HepG2 (cell line): ENCODE results near the gene TP73. TPM values are rescaled to one million over a fixed set of nuclear protein-coding genes. Genes with fewer than 3 reads are reported as not detected.

Experiments
- ATAC-seq: fragments of 200-7000 bp; cut with Tn5 transposase; 3 replicates; pipeline ENCODE4 v1.9.1; 2020; ENCODE audit warnings: mild to moderate bottlenecking, moderate library complexity
- BruUV-seq: library from RNA; stranded (reverse); fragments of 400-500 nt; replicated peaks from 2 replicates; lab custom pipeline; 2021; lab: Mats Ljungman, UMichigan
- CTCF ChIA-PET: fragments of 300-600 bp; formaldehyde crosslinking; extraction: SDS; loops from one replicate; lab custom pipeline; 2021; ENCODE audit warnings: low total read pairs, inconsistent platforms, low intra/inter-chr PET ratio; lab: Yijun Ruan, JAX
- POLR2A ChIA-PET: fragments of 350-600 bp; sonication (Branson Sonifier 250); formaldehyde crosslinking; loops from one replicate; lab custom pipeline; 2020; ENCODE audit warnings: antibody characterized with exemption, inconsistent platforms; lab: Yijun Ruan, JAX
- DNase-seq: peaks from one replicate; pipeline ENCODE4 v3.0.0-alpha.2; 2015; ENCODE audit warnings: low spot score
- FAIRE-seq: peaks from 3 replicates; lab custom pipeline; 2011; peaks lifted over from hg19 to GRCh38; lab: Jason Lieb, UNC
- H2AFZ ChIP-seq: one replicate; pipeline ENCODE4 v1.6.1; 2011; ENCODE audit warnings: low read length, inconsistent platforms
- H3K27ac ChIP-seq: fragments of 300-600 bp; 3 replicates; pipeline ENCODE4 v1.8.0; 2011; ENCODE audit warnings: mixed run types, mild to moderate bottlenecking, mixed read lengths, low read length, inconsistent platforms; ENCODE audit not compliant: insufficient read depth; ENCODE audit errors: extremely low read length
- H3K27me3 ChIP-seq, 2 experiments: fragments of 200-600 bp in 1 of 2; 2 replicates in 1 of 2; 3 replicates in 1 of 2; pipeline versions ENCODE4 v1.6.0 to v1.8.0; 2011; ENCODE audit warnings: low read length in 2 of 2, mild to moderate bottlenecking in 2 of 2, moderate library complexity in 2 of 2, inconsistent platforms in 1 of 2; ENCODE audit not compliant: insufficient read depth in 2 of 2, control insufficient read depth in 1 of 2
- H3K36me3 ChIP-seq, 2 experiments: fragments of 200-600 bp in 1 of 2; replicated peaks in 1 of 2; 2 replicates in 1 of 2; 3 replicates in 1 of 2; pipeline versions ENCODE4 v1.5.1 to v1.8.0; 2011; ENCODE audit warnings: low read length in 2 of 2, inconsistent platforms in 1 of 2; ENCODE audit not compliant: insufficient read depth in 2 of 2, control insufficient read depth in 1 of 2
- H3K4me1 ChIP-seq: 2 replicates; pipeline ENCODE4 v1.5.1; 2012; ENCODE audit warnings: low read length, inconsistent platforms; ENCODE audit not compliant: insufficient read depth
- H3K4me2 ChIP-seq: 2 replicates; pipeline ENCODE4 v1.6.0; 2011; ENCODE audit warnings: low read depth, low read length, inconsistent platforms
- H3K4me3 ChIP-seq, 3 experiments: fragments of 200-600 bp in 1 of 3; sonication (generic), shearing (Covaris generic) in 1 of 3; replicated peaks in 1 of 3; 2 replicates each; pipeline ENCODE4 v1.5.1; 2011 to 2016; ENCODE audit warnings: low read length in 3 of 3, inconsistent platforms in 2 of 3, low read depth in 2 of 3, mild to moderate bottlenecking in 2 of 3, control low read depth in 1 of 3, mixed read lengths in 1 of 3; ENCODE audit not compliant: insufficient read depth in 1 of 3
- H3K79me2 ChIP-seq: one replicate; pipeline ENCODE4 v1.6.1; 2011; ENCODE audit warnings: low read length, inconsistent platforms; ENCODE audit not compliant: insufficient read depth
- H3K9ac ChIP-seq: 2 replicates; pipeline ENCODE4 v1.6.0; 2011; ENCODE audit warnings: mild to moderate bottlenecking, low read depth, low read length, inconsistent platforms; ENCODE audit not compliant: insufficient read depth
- H3K9me3 ChIP-seq: 2 replicates; pipeline ENCODE4 v1.5.1; 2012; ENCODE audit warnings: mild to moderate bottlenecking, low read length
- H4K20me1 ChIP-seq: 2 replicates; pipeline ENCODE4 v1.6.0; 2011; ENCODE audit warnings: inconsistent platforms, mild to moderate bottlenecking, low read length, moderate library complexity; ENCODE audit not compliant: insufficient read depth
- AKNA ChIP-seq: sonication (generic); formaldehyde crosslinking; IDR thresholded peaks from 2 replicates; pipeline ENCODE4 v1.4.0; 2020; ENCODE audit warnings: missing genetic modification reagents, borderline replicate concordance
- BRF2 ChIP-seq: sonication (generic); formaldehyde crosslinking; IDR thresholded peaks from 2 replicates; pipeline ENCODE4 v1.8.1; 2022; ENCODE audit warnings: mild to moderate bottlenecking, missing genetic modification reagents
- ZNF501 ChIP-seq: sonication (generic); formaldehyde crosslinking; IDR thresholded peaks from 2 replicates; pipeline ENCODE4 v1.5.1; 2020; ENCODE audit warnings: mild to moderate bottlenecking, moderate library complexity, missing genetic modification reagents
- WGBS: methylation state at CpG from one replicate; pipeline ENCODE4 v1.1.6; 2017; ENCODE audit warnings: low lambda C conversion rate; 5-methylcytosine and 5-hydroxymethylcytosine counted together
- in situ Hi-C: cut with HindIII; loops from 2 replicates; pipeline ENCODE4 v1.10.0; 2017; ENCODE audit warnings: low pct_unique_long_range_greater_than_20kb; ENCODE audit not compliant: extremely low pct_ligation_motif_present
- intact Hi-C: fragments of 100-400 bp; cut with micrococcal nuclease; formaldehyde crosslinking; loops from one replicate; pipeline ENCODE4 v1.10.0; 2022; ENCODE audit not compliant: unreplicated experiment
- polyA plus RNA-seq, 8 experiments: library from polyadenylated mRNA; depleted of rRNA in 3 of 8; stranded (reverse) in 7 of 8; unstranded in 1 of 8; fragments of >200 nt; fragmentation: Illumina TruSeq in 4 of 8; extraction: Trizol in 4 of 8; gene quantifications; 2 replicates each; pipeline versions ENCODE4 v1.2.1 to v1.2.3, GENCODE V29; 2011 to 2016; ENCODE audit warnings: low read depth in 4 of 8, missing spikeins in 1 of 8, mixed read lengths in 1 of 8; ENCODE audit not compliant: insufficient read depth in 1 of 8
- total RNA-seq, 5 experiments: library from RNA; depleted of rRNA; stranded (reverse); fragments of >200 nt; fragmentation: Illumina TruSeq; extraction: Trizol; gene quantifications; 2 replicates each; pipeline ENCODE4 v1.2.3, GENCODE V29; 2016; ENCODE audit warnings: low read depth in 1 of 5
- TF ChIP-seq, protein P1 (sequence below): sonication (generic); formaldehyde crosslinking; IDR thresholded peaks from 2 replicates; pipeline ENCODE4 v1.5.0; 2020; ENCODE audit warnings: mild to moderate bottlenecking, missing genetic modification reagents, borderline replicate concordance

The TP73 gene
- total and polyA plus RNA-seq, 2 of the 13 experiments (the other 11 are each of a cell fraction or from before 2014, with no cell fraction given) = 0.49 to 1.1 TPM

DNA sequence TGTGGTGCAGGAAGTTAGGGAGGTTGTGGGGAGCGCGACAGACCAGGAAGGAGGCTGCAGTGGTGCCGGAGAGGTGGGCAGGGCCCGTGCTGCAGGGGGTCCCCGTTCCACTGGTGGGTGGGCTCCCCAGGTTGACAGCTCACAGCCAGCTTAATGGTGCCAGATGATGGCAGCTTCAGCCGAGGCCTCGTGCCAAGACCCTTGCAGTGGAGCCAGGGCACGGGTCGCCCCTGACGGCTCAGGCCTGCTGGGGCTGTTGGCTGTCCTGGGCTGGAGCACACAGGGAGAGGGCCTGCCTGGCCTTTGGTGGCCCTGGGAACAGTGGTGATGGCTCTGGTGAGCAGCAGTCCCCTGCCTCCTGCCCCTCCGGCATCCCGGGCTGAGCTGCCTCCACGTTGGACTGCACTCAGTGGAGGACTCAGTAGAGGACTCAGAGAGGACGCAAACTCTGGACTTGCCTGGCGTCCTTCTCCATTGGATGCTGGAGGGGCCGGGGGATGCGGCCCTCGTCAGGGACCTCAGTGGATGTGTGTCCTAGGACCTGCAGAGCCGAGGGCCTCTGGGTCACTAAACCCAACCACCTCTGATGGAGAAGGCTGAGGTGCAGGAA is 53.1 kb downstream of the TP73 start:
- no peak for ATAC-seq
- no peak for TF ChIP-seq AKNA (CRISPR knock-in tag)
- TF ChIP-seq BRF2 (CRISPR knock-in tag) = no peak
- TF ChIP-seq, protein P1, sequence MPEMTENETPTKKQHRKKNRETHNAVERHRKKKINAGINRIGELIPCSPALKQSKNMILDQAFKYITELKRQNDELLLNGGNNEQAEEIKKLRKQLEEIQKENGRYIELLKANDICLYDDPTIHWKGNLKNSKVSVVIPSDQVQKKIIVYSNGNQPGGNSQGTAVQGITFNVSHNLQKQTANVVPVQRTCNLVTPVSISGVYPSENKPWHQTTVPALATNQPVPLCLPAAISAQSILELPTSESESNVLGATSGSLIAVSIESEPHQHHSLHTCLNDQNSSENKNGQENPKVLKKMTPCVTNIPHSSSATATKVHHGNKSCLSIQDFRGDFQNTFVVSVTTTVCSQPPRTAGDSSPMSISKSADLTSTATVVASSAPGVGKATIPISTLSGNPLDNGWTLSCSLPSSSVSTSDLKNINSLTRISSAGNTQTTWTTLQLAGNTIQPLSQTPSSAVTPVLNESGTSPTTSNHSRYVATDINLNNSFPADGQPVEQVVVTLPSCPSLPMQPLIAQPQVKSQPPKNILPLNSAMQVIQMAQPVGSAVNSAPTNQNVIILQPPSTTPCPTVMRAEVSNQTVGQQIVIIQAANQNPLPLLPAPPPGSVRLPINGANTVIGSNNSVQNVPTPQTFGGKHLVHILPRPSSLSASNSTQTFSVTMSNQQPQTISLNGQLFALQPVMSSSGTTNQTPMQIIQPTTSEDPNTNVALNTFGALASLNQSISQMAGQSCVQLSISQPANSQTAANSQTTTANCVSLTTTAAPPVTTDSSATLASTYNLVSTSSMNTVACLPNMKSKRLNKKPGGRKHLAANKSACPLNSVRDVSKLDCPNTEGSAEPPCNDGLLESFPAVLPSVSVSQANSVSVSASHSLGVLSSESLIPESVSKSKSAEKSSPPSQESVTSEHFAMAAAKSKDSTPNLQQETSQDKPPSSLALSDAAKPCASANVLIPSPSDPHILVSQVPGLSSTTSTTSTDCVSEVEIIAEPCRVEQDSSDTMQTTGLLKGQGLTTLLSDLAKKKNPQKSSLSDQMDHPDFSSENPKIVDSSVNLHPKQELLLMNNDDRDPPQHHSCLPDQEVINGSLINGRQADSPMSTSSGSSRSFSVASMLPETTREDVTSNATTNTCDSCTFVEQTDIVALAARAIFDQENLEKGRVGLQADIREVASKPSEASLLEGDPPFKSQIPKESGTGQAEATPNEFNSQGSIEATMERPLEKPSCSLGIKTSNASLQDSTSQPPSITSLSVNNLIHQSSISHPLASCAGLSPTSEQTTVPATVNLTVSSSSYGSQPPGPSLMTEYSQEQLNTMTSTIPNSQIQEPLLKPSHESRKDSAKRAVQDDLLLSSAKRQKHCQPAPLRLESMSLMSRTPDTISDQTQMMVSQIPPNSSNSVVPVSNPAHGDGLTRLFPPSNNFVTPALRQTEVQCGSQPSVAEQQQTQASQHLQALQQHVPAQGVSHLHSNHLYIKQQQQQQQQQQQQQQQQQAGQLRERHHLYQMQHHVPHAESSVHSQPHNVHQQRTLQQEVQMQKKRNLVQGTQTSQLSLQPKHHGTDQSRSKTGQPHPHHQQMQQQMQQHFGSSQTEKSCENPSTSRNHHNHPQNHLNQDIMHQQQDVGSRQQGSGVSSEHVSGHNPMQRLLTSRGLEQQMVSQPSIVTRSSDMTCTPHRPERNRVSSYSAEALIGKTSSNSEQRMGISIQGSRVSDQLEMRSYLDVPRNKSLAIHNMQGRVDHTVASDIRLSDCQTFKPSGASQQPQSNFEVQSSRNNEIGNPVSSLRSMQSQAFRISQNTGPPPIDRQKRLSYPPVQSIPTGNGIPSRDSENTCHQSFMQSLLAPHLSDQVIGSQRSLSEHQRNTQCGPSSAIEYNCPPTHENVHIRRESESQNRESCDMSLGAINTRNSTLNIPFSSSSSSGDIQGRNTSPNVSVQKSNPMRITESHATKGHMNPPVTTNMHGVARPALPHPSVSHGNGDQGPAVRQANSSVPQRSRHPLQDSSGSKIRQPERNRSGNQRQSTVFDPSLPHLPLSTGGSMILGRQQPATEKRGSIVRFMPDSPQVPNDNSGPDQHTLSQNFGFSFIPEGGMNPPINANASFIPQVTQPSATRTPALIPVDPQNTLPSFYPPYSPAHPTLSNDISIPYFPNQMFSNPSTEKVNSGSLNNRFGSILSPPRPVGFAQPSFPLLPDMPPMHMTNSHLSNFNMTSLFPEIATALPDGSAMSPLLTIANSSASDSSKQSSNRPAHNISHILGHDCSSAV (CRISPR knock-in tag) = no peak
- TF ChIP-seq ZNF501 = no peak

More for the DNA sequence above, 53.1 kb downstream of the TP73 start:
- Histone ChIP-seq H3K36me3 (no peaks in the 10 kb centered on the region), H3K4me1 (no peaks in the 10 kb centered on the region), H4K20me1 (no peaks in the 10 kb centered on the region), H3K9me3 (no peaks in the 10 kb centered on the region), H3K4me2 (no peak overlapping the region), H2AFZ (no peak overlapping the region), H3K4me3 (no peak overlapping the region), H3K9ac (no peak overlapping the region), H3K79me2 (no peaks in the 10 kb centered on the region), H3K27ac (no peak overlapping the region), H3K27me3 (no peaks in the 10 kb centered on the region; a peak in 1 of 5 replicates)
- 69% methylated on average over 5 of the region's 19 CpGs for WGBS
- no TSS peak for BruUV-seq
- DNase-seq (no peak), FAIRE-seq (no peak)
- in situ Hi-C loops (no loop called here), intact Hi-C loops (no loop called here)
- ChIA-PET POLR2A (no interaction called here), CTCF (no interaction called here)
